Memory B cell (primary cell): ENCODE measurements around the gene ANKDD1A.

ENCODE experiments used
- ATAC-seq: fragments of 150-1000 bp; cut with Tn5 transposase; 2 replicates; pipeline ENCODE4 v1.10.0; 2021; ENCODE audit warnings: low read depth, mild to moderate bottlenecking, moderate library complexity
- DNase-seq, 2 donors: peaks; one replicate each; pipeline ENCODE4 v3.0.0; 2022; ENCODE audit warnings: low spot score in 2 of 2
- H3K27ac Mint-ChIP-seq: one replicate; pipeline ENCODE4 v1.8.0; 2022; ENCODE audit warnings: mild to moderate bottlenecking, moderate library complexity, mixed read lengths
- H3K27me3 Mint-ChIP-seq: one replicate; pipeline ENCODE4 v1.8.0; 2022; ENCODE audit warnings: mixed read lengths
- H3K36me3 Mint-ChIP-seq: one replicate; pipeline ENCODE4 v1.8.0; 2022; ENCODE audit warnings: mild to moderate bottlenecking, mixed read lengths
- H3K4me1 Mint-ChIP-seq: one replicate; pipeline ENCODE4 v1.8.0; 2022; ENCODE audit warnings: mixed read lengths
- H3K4me3 Mint-ChIP-seq: one replicate; pipeline ENCODE4 v1.8.0; 2022; ENCODE audit warnings: mild to moderate bottlenecking, moderate library complexity, mixed read lengths
- H3K9me3 Mint-ChIP-seq: one replicate; pipeline ENCODE4 v1.8.0; 2022; ENCODE audit warnings: mixed read lengths

Gene ANKDD1A

DNA sequence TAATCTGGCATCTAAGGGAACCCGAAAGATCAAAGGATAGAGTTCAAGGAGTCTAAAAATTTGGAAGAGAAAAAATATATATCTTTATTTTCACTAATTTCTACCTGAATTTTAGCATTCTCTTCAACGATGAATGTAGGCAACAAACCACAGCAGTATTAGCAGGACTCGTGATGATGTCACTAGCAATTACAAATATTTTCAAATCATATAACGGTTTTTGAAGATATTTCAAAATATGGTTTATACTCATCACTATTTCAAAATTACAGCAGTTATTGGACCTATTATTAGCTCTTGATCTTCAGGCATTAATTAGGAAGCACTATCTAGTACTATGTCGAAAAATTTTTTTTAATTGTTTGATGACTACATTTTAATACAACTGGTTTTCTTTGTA is 27.0 kb upstream of the ANKDD1A start:
- Mint-ChIP-seq H3K27me3 (no peaks in the 10 kb centered on the region), H3K4me1 (peaks cover 21% of the 10 kb centered on the region), H3K27ac (no peak overlapping the region), H3K9me3 (no peaks in the 10 kb centered on the region), H3K36me3 (no peaks in the 10 kb centered on the region), H3K4me3 (no peak overlapping the region)
- DNase-seq (no peak), ATAC-seq (no peak)

DNA sequence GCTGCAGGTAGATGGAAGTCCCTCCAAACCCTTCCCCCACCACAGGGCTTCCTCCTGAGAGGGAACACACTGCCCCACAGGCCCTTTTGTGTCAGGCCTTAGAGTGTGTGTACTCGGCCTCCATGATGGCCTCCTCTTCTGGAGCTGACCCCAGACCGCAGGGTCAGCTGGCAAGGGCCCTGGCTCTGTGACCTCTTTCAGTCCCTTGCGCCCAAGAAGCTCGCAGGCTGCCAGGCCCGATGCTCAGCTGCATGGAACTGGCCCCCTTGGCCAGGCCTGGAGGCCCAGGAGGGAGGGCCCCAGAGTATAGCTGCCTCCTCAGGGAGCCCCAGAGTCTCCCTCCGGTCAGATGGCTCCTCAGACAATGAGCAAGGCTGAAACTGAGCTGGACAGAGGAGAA is 23.4 kb upstream of the ANKDD1A start:
- DNase-seq = no peak
- Mint-ChIP-seq H3K36me3 (no peaks in the 10 kb centered on the region), H3K27ac (no peak overlapping the region), H3K4me1 (peaks cover 30% of the 10 kb centered on the region), H3K27me3 (no peaks in the 10 kb centered on the region), H3K9me3 (no peaks in the 10 kb centered on the region), H3K4me3 (no peak overlapping the region)
- no peak for ATAC-seq

DNA sequence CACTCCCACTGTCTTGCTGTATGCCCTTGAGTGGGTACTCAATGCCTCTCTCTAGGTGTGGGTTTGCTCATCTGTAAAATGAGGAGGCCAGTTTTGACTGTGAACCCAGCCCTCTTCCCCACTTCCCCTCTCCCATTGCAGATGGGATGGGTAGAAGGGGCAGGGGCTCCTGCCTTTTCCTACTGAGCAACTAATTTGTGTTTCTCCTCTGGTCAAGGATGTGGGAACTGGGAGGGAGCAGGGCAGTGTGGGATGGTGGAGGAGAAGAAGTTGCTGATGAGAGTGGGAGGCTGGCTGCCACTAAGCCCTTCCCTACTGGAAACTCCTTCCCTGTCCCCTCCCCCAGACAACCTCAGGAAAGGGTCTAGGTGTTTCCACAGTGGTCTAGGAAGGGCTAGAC is 20.1 kb upstream of the ANKDD1A start:
- peak overlapping the region; percentile 21 for H3K4me3 Mint-ChIP-seq
- ATAC-seq = no peak
- no peaks in the 10 kb centered on the region for H3K9me3 Mint-ChIP-seq
- H3K27me3 Mint-ChIP-seq = no peaks in the 10 kb centered on the region
- DNase-seq = no peak
- no peaks in the 10 kb centered on the region for H3K36me3 Mint-ChIP-seq
- H3K27ac Mint-ChIP-seq = peak overlapping the region; percentile 97
- H3K4me1 Mint-ChIP-seq = peaks cover 40% of the 10 kb centered on the region

- no peaks in the 10 kb centered on the region for H3K27me3 Mint-ChIP-seq
- DNase-seq (peak in 1 of 2 donors; percentile 22), ATAC-seq (no peak)
- no peaks in the 10 kb centered on the region for H3K36me3 Mint-ChIP-seq
- H3K4me3 Mint-ChIP-seq = peak overlapping the region; percentile 90
- H3K27ac Mint-ChIP-seq = peak overlapping the region; percentile 97
- no peaks in the 10 kb centered on the region for H3K9me3 Mint-ChIP-seq
- peaks cover 46% of the 10 kb centered on the region for H3K4me1 Mint-ChIP-seq
Observed at GRCh38 chr15:64892847-64893403, 18.8 kb upstream of the ANKDD1A start.

- H3K9me3 Mint-ChIP-seq = no peaks in the 10 kb centered on the region
- H3K27ac Mint-ChIP-seq = peak overlapping the region; percentile 97
- ATAC-seq (peak; percentile 59), DNase-seq (peak; percentile 75 to 83)
- no peaks in the 10 kb centered on the region for H3K27me3 Mint-ChIP-seq
- H3K36me3 Mint-ChIP-seq = no peaks in the 10 kb centered on the region
- H3K4me3 Mint-ChIP-seq = peak overlapping the region; percentile 90
- peaks cover 49% of the 10 kb centered on the region for H3K4me1 Mint-ChIP-seq
Observed at GRCh38 chr15:64893481-64894394, 18.0 kb upstream of the ANKDD1A start.

DNA sequence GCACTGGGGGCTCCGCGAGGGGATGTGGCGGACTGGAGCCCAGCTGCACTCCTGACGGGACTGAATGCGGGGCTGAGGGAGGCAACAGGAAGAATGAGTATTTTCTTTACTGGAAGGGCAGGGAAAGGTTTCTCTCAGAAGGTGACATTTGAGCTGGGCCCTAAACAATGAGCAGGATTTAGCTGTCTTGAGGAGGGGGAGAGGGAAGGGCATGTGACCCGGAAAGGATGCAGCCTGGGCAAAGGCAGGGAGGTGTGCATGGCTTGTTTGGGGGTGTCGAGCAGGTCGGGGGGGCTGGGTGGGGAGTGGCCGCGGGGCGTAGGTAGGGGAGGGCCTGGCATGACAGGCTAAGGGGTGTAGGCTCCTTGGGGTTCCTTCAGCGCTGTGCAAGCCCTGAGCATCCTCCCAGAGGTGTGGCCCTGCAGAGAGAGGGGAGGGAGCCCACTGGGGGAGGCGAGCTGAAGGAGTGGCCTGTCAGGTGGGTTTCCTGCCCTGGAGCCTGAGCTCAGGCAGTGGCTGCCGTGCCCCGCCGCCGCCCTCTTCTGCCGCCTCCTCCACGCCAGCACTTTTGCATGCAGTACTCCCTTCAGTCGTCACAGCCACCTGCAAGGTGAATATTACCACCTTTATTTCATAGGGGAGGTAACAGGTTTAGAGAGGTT is 17.2 kb upstream of the ANKDD1A start:
- Mint-ChIP-seq H3K9me3 (no peaks in the 10 kb centered on the region), H3K27me3 (no peaks in the 10 kb centered on the region), H3K4me1 (peaks cover 49% of the 10 kb centered on the region), H3K4me3 (peak overlapping the region; percentile 90), H3K27ac (peak overlapping the region; percentile 97), H3K36me3 (no peaks in the 10 kb centered on the region)
- peak; percentile 69 for ATAC-seq
- DNase-seq = peak; percentile 69 to 78

DNA sequence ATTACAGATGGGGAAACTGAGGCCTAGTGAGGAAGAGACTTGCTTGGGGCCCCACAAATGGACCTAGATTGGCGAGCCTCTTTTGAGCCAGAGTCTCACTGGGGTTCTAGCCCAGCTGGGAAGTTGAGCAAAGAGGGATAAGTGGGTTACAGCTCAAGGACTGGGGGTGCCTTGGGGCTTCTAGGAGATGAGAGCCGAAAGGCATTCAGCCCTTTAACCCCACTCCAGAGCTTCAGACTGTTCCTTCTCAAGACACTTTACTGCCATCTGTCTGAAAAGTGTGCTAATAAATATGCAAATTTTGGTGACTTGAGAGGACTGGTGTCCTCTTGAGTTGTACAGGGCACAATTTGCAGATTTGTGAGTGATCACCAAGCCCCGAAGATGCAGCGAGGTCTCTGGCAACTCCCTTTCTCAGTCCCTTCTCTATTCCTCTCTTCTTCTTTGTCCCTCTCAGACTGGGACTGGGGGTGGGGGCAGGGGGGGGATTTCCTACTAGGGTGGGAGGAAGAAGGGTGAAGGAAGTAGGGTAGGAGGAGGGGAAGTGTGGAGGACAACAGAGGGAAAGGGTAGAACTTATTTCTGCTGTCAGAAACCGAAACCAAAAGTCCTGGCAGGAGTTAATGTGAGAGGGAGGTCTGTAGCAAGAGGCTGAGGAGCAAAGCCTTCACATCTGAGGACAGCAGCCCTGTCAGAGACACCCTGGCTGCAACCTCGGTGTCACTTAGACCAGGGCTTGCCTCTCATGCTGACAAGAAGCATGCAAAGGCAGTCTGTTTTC is 16.2 kb upstream of the ANKDD1A start:
- Mint-ChIP-seq H3K27ac (peak overlapping the region; percentile 97), H3K36me3 (no peaks in the 10 kb centered on the region), H3K27me3 (no peaks in the 10 kb centered on the region), H3K4me3 (peak overlapping the region; percentile 90), H3K4me1 (peaks cover 49% of the 10 kb centered on the region), H3K9me3 (no peaks in the 10 kb centered on the region)
- peak; percentile 39 for ATAC-seq
- DNase-seq = peak; percentile 32 to 48

DNA sequence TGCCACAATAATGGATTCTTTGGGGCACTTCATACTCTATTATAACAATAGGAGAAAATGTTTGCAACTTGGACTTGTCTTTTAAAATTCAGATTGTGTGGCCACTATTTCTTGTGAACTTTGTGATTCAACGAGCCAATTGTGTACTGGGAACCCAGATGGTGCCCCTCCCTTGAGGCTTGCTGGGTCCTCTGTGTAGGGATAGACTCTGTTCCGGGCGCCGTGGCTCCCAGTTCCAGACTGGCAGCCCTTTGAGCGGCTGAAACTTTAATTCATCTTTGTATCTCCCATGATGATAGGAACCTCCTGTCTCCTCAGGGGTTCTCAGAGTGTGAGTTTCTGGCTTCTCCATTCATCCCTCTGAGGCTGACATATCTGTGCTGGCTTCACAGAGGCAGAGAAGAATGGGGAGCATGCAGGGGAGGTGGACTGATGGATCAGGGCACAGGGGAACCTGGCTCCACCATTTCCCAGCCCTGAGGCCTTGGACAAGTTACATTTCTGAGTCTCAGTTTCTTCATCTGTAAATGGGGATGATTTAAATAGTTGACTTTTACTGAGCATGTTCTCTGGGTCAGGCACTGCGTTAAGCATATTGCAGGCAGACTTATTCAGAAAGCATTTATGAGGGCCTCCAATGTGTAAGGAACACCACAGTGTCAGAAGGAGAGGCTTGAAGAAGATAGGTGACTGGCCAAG is 15.2 kb upstream of the ANKDD1A start:
- Mint-ChIP-seq H3K27ac (peak overlapping the region; percentile 97), H3K4me1 (peaks cover 43% of the 10 kb centered on the region), H3K9me3 (peaks cover 2% of the 10 kb centered on the region), H3K4me3 (peak overlapping the region; percentile 90), H3K27me3 (no peaks in the 10 kb centered on the region), H3K36me3 (peaks cover 4% of the 10 kb centered on the region)
- ATAC-seq (no peak), DNase-seq (no peak)

DNA sequence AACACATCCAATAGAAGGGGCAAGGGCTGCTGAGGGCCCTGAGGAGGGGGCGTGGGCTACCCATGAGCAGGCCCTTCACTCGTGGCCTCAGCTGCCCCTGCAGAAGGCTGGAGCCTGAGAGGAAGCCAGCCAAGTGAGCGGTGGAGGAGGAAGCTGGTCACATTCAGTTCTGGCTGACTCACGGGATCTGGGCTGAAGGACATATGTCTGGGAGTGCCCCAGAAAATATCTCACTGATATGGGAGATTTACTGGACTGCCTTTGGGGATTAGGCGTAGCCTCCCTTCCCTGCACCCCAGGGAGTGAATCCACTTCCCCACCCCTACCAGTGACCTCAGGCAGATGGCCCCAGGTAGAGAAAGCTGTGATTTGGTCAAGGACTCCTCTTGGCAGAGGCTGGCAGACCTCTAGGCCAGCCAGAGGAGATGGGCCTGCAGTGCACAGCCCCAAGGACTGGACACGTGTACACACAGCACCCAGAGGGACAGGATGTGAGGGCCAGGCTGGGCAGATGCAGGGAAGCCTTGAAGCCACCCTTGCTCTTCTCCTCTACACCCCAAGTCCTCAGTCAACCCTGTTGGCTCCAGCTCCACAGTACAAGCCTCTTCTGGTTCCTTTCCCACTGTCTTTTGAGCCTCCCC is 14.2 kb upstream of the ANKDD1A start:
- Mint-ChIP-seq H3K4me1 (peaks cover 39% of the 10 kb centered on the region), H3K36me3 (peaks cover 4% of the 10 kb centered on the region), H3K27ac (peak overlapping the region; percentile 97), H3K4me3 (no peak overlapping the region), H3K9me3 (peaks cover 2% of the 10 kb centered on the region), H3K27me3 (no peaks in the 10 kb centered on the region)
- ATAC-seq (no peak), DNase-seq (no peak)

GRCh38 chr15:64898406-64898805 is 13.3 kb upstream of the ANKDD1A start:
- peaks cover 2% of the 10 kb centered on the region for H3K9me3 Mint-ChIP-seq
- H3K4me3 Mint-ChIP-seq = no peak overlapping the region
- H3K4me1 Mint-ChIP-seq = peaks cover 41% of the 10 kb centered on the region
- H3K27ac Mint-ChIP-seq = no peak overlapping the region
- DNase-seq = no peak
- peaks cover 4% of the 10 kb centered on the region for H3K36me3 Mint-ChIP-seq
- H3K27me3 Mint-ChIP-seq = no peaks in the 10 kb centered on the region
- ATAC-seq = no peak

GRCh38 chr15:64901141-64901540 is 10.6 kb upstream of the ANKDD1A start:
- H3K4me3 Mint-ChIP-seq = no peak overlapping the region
- peaks cover 2% of the 10 kb centered on the region for H3K9me3 Mint-ChIP-seq
- no peak for DNase-seq
- H3K27me3 Mint-ChIP-seq = no peaks in the 10 kb centered on the region
- H3K36me3 Mint-ChIP-seq = peaks cover 4% of the 10 kb centered on the region
- ATAC-seq = no peak
- no peak overlapping the region for H3K27ac Mint-ChIP-seq
- peaks cover 34% of the 10 kb centered on the region for H3K4me1 Mint-ChIP-seq

DNA sequence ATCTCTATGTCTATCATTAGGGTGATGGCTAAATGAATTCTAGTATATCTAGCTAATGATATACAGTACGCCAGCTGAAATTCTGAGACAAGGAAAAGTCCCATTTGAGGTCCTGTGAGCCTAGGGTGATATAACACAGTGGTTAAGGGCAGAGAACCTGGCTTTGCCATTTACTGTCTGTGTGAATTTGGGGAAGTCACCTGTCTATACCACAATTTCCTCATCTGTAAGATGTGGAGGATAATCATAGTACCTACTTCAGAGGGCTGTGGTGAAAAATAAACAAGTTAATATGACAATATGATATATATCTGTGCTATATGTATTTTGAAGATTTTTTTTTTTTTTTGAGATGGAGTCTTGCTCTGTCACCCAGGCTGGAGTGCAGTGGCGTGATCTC is 9.8 kb upstream of the ANKDD1A start:
- H3K4me1 Mint-ChIP-seq = peaks cover 29% of the 10 kb centered on the region

GRCh38 chr15:64902863-64903262 is 8.8 kb upstream of the ANKDD1A start:
- DNase-seq (no peak), ATAC-seq (no peak)
- peaks cover 2% of the 10 kb centered on the region for H3K9me3 Mint-ChIP-seq
- H3K4me1 Mint-ChIP-seq = peaks cover 27% of the 10 kb centered on the region
- no peaks in the 10 kb centered on the region for H3K27me3 Mint-ChIP-seq
- H3K27ac Mint-ChIP-seq = no peak overlapping the region
- H3K36me3 Mint-ChIP-seq = peaks cover 4% of the 10 kb centered on the region
- H3K4me3 Mint-ChIP-seq = no peak overlapping the region

More for the DNA sequence above, 9.8 kb upstream of the ANKDD1A start:
- H3K36me3 Mint-ChIP-seq = peaks cover 4% of the 10 kb centered on the region
- H3K27me3 Mint-ChIP-seq = no peaks in the 10 kb centered on the region
- DNase-seq = peak in 1 of 2 donors; percentile 26
- no peak overlapping the region for H3K4me3 Mint-ChIP-seq
- peak; percentile 91 for ATAC-seq
- no peak overlapping the region for H3K27ac Mint-ChIP-seq
- H3K9me3 Mint-ChIP-seq = peaks cover 2% of the 10 kb centered on the region
